ENCODE data around the gene CASR.

CASR gene

GRCh38 chr3:122263058-122263457 lies 79.6 kb downstream of the CASR start:
- Histone ChIP-seq H3K36me3 (ENCODE audit: control insufficient read depth in 2 of 2, insufficient read depth in 1 of 2, low read length in 2 of 2) (no peaks in the 10 kb centered on the region), H3K27ac (ENCODE audit: extremely low read depth, low read depth, low read length) (no peak overlapping the region), H3K4me3 (ENCODE audit: low read depth, low read length) (no peak overlapping the region), H3K4me1 (ENCODE audit: control insufficient read depth, insufficient read depth, low read length) (no peaks in the 10 kb centered on the region), H3K9me3 (ENCODE audit: control insufficient read depth, insufficient read depth, low read depth, low read length) (no peaks in the 10 kb centered on the region)
- ChIA-PET CTCF (interaction anchor here (0.5 to 1.5 kb wide), 2 partner anchors 161 to 163 kb away, joined by 3 to 5 read pairs; no protein-coding TSS in a partner anchor), POLR2A (no interaction called here)
- no peak for TF ChIP-seq TCF7L2 (IDR thresholded peaks at IDR 0.05; ENCODE audit: borderline replicate concordance, low read depth, low read length)

- Histone ChIP-seq H3K4me1 (ENCODE audit: control insufficient read depth, insufficient read depth, low read length) (no peaks in the 10 kb centered on the region), H3K36me3 (ENCODE audit: control insufficient read depth in 2 of 2, insufficient read depth in 1 of 2, low read length in 2 of 2) (no peaks in the 10 kb centered on the region), H3K9me3 (ENCODE audit: control insufficient read depth, insufficient read depth, low read depth, low read length) (no peaks in the 10 kb centered on the region), H3K4me3 (ENCODE audit: low read depth, low read length) (no peak overlapping the region), H3K27ac (ENCODE audit: extremely low read depth, low read depth, low read length) (no peak overlapping the region)
- ChIA-PET CTCF (interaction anchor here (1.5 kb wide), 1 partner anchor 162 kb away, joined by 5 read pairs; no protein-coding TSS in a partner anchor), POLR2A (no interaction called here)
- TF ChIP-seq AEBP2 (tag by site-specific recombination; IDR thresholded peaks at IDR 0.05; ENCODE audit: borderline replicate concordance) (no peak), PRDM1 (tag by site-specific recombination; IDR thresholded peaks at IDR 0.05) (no peak), SP7 (tag by site-specific recombination; IDR thresholded peaks at IDR 0.05) (no peak), ZFP69B (tag by site-specific recombination; IDR thresholded peaks at IDR 0.05) (no peak), ZNF449 (tag by site-specific recombination; IDR thresholded peaks at IDR 0.05) (no peak)
Measured at GRCh38 chr3:122263974-122264588, 80.6 kb downstream of the CASR start.

GRCh38 chr3:122265957-122266356 lies 82.5 kb downstream of the CASR start:
- Histone ChIP-seq H3K4me3 (ENCODE audit: low read depth, low read length) (no peak overlapping the region), H3K9me3 (ENCODE audit: control insufficient read depth, insufficient read depth, low read depth, low read length) (no peaks in the 10 kb centered on the region), H3K36me3 (ENCODE audit: control insufficient read depth in 2 of 2, insufficient read depth in 1 of 2, low read length in 2 of 2) (no peaks in the 10 kb centered on the region), H3K27ac (ENCODE audit: extremely low read depth, low read depth, low read length) (no peak overlapping the region), H3K4me1 (ENCODE audit: control insufficient read depth, insufficient read depth, low read length) (no peaks in the 10 kb centered on the region)
- POLR2A ChIA-PET, result no interaction called here
- CTCF ChIA-PET, result interaction anchor here (1.4 kb wide), 1 partner anchor 90 kb away, joined by 3 read pairs; no protein-coding TSS in a partner anchor
- TF ChIP-seq ZNF121 (tag by site-specific recombination; IDR thresholded peaks at IDR 0.05) (no peak), HOXD13 (CRISPR knock-in tag; IDR thresholded peaks at IDR 0.05; ENCODE audit: borderline replicate concordance) (no peak), ZIC2 (tag by site-specific recombination; IDR thresholded peaks at IDR 0.05) (no peak), ZNF776 (tag by site-specific recombination; IDR thresholded peaks at IDR 0.05; ENCODE audit: borderline replicate concordance) (no peak), ZNF140 (tag by site-specific recombination; IDR thresholded peaks at IDR 0.05) (no peak), ZNF266 (tag by site-specific recombination; IDR thresholded peaks at IDR 0.05; ENCODE audit: low read depth) (no peak), ZNF19 (tag by site-specific recombination; IDR thresholded peaks at IDR 0.05; ENCODE audit: low read depth) (no peak), ZNF280D (tag by site-specific recombination; IDR thresholded peaks at IDR 0.05) (no peak), ZNF658 (tag by site-specific recombination; IDR thresholded peaks at IDR 0.05) (no peak), ZNF148 (tag by site-specific recombination; IDR thresholded peaks at IDR 0.05; ENCODE audit: borderline replicate concordance) (no peak), ZNF837 (tag by site-specific recombination; IDR thresholded peaks at IDR 0.05) (no peak), ZNF423 (tag by site-specific recombination; IDR thresholded peaks at IDR 0.05) (no peak), ZBTB21 (tag by site-specific recombination; IDR thresholded peaks at IDR 0.05) (no peak), ZSCAN5A (tag by site-specific recombination; IDR thresholded peaks at IDR 0.05) (no peak)
